HL-60 (cell line): Measurements from ENCODE around the gene VILL.

Source experiments
- DNase-seq, 2 experiments: peaks; one replicate each; pipeline ENCODE4 v3.0.0-alpha.2; 2010 to 2020; ENCODE audit warnings: low read depth in 1 of 2, low spot score in 1 of 2
- H3K27ac ChIP-seq: fragments of 250-450 bp; sonication (Bioruptor Pico); replicated peaks from 2 replicates; pipeline ENCODE4 v1.5.1; 2020; ENCODE audit warnings: mild to moderate bottlenecking, moderate library complexity
- H3K27me3 ChIP-seq: fragments of 250-450 bp; sonication (Bioruptor Pico); 2 replicates; pipeline ENCODE4 v1.5.1; 2021; ENCODE audit warnings: mild to moderate bottlenecking, moderate library complexity; ENCODE audit not compliant: insufficient read depth, poor library complexity, severe bottlenecking
- H3K4me3 ChIP-seq: replicated peaks from 2 replicates; pipeline ENCODE4 v1.5.1; 2011; ENCODE audit warnings: mild to moderate bottlenecking, control low read depth, low read length; ENCODE audit not compliant: insufficient read depth
- GABPA ChIP-seq: IDR thresholded peaks from 2 replicates; pipeline ENCODE4 v1.6.1; 2012; ENCODE audit warnings: low read depth
- POLR2AphosphoS5 ChIP-seq: IDR thresholded peaks from 2 replicates; pipeline ENCODE4 v1.6.1; 2012; ENCODE audit warnings: low read depth
- SPI1 ChIP-seq: IDR thresholded peaks from 2 replicates; pipeline ENCODE4 v1.6.1; 2012; ENCODE audit warnings: low read depth, mild to moderate bottlenecking, borderline replicate concordance
- TF ChIP-seq, protein P1 (sequence below): IDR thresholded peaks from one replicate; pipeline ENCODE4 v1.5.1; 2011; ENCODE audit warnings: low read length, control low read depth, inconsistent platforms; ENCODE audit not compliant: insufficient read depth
- TF ChIP-seq, protein P2 (sequence below): IDR thresholded peaks from 2 replicates; pipeline ENCODE4 v1.6.1; 2012; ENCODE audit warnings: low read depth; ENCODE audit not compliant: insufficient replicate concordance

VILL gene

DNA sequence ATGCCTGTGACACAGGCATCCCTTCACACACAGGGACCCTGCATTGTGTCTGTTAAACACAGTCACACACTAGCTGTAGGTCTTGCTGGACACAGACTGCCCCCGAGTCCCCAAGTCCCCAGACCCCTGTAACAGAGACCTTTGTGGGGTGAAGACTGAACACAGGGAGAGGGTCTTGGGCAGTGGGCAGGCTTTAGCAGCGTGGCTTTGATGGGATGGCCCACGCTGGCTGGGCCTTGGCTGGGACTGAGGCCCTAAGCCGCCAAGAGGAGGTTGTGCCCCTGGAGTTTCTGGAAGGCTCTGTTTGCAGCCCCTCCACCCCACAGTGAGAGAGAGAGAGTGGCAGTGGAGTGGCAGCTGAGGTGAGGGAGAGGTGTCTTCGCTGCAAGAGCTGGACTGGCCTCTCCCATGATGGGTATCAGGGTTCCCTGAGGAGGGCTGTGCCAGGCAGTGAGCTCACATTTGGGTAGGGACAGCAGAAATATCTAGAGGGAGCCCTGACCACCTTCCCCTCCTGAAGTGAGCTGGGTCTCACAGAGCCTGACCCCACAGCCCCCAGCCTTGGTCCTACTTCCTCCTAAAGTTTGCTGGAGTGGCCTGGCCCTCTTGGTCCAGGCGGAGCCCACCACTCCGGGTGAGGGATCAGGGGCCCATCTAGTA lies 635 bp upstream of the VILL start:
- no peak for DNase-seq
- no peak overlapping the region for H3K4me3 ChIP-seq
- no peak overlapping the region for H3K27ac ChIP-seq
- H3K27me3 ChIP-seq = no peaks in the 10 kb centered on the region
- TF ChIP-seq, protein P1, sequence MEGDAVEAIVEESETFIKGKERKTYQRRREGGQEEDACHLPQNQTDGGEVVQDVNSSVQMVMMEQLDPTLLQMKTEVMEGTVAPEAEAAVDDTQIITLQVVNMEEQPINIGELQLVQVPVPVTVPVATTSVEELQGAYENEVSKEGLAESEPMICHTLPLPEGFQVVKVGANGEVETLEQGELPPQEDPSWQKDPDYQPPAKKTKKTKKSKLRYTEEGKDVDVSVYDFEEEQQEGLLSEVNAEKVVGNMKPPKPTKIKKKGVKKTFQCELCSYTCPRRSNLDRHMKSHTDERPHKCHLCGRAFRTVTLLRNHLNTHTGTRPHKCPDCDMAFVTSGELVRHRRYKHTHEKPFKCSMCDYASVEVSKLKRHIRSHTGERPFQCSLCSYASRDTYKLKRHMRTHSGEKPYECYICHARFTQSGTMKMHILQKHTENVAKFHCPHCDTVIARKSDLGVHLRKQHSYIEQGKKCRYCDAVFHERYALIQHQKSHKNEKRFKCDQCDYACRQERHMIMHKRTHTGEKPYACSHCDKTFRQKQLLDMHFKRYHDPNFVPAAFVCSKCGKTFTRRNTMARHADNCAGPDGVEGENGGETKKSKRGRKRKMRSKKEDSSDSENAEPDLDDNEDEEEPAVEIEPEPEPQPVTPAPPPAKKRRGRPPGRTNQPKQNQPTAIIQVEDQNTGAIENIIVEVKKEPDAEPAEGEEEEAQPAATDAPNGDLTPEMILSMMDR = no peak
- no peak for TF ChIP-seq POLR2AphosphoS5
- TF ChIP-seq GABPA = no peak
- TF ChIP-seq, protein P2, sequence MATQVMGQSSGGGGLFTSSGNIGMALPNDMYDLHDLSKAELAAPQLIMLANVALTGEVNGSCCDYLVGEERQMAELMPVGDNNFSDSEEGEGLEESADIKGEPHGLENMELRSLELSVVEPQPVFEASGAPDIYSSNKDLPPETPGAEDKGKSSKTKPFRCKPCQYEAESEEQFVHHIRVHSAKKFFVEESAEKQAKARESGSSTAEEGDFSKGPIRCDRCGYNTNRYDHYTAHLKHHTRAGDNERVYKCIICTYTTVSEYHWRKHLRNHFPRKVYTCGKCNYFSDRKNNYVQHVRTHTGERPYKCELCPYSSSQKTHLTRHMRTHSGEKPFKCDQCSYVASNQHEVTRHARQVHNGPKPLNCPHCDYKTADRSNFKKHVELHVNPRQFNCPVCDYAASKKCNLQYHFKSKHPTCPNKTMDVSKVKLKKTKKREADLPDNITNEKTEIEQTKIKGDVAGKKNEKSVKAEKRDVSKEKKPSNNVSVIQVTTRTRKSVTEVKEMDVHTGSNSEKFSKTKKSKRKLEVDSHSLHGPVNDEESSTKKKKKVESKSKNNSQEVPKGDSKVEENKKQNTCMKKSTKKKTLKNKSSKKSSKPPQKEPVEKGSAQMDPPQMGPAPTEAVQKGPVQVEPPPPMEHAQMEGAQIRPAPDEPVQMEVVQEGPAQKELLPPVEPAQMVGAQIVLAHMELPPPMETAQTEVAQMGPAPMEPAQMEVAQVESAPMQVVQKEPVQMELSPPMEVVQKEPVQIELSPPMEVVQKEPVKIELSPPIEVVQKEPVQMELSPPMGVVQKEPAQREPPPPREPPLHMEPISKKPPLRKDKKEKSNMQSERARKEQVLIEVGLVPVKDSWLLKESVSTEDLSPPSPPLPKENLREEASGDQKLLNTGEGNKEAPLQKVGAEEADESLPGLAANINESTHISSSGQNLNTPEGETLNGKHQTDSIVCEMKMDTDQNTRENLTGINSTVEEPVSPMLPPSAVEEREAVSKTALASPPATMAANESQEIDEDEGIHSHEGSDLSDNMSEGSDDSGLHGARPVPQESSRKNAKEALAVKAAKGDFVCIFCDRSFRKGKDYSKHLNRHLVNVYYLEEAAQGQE = no peak
- no peak for TF ChIP-seq SPI1

DNA sequence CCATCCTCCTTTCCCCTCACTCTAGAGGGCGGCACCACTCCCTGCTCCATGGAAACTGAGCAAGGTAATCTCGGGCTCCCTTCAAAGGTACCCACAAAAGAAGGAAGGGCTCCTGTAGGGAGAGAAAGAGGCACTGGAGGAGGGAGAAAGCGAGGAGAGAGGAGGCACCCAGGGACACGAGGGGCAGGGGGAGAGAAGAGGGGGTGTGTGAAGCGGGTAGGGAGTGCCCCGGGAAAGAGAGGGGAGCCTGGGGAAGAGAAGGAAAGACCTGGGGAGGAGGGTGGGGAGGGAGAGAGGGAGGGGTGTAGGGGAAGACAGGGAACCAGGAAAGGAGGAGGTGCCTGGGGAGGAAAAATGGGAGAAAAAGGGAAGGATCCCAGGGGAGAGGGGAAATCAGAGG lies 523 bp downstream of the VILL start:
- H3K27ac ChIP-seq = no peak overlapping the region
- no peak for TF ChIP-seq POLR2AphosphoS5
- TF ChIP-seq, protein P2 = no peak
- TF ChIP-seq GABPA = no peak
- TF ChIP-seq SPI1 = no peak
- no peaks in the 10 kb centered on the region for H3K27me3 ChIP-seq
- no peak for DNase-seq
- H3K4me3 ChIP-seq = no peak overlapping the region

DNA sequence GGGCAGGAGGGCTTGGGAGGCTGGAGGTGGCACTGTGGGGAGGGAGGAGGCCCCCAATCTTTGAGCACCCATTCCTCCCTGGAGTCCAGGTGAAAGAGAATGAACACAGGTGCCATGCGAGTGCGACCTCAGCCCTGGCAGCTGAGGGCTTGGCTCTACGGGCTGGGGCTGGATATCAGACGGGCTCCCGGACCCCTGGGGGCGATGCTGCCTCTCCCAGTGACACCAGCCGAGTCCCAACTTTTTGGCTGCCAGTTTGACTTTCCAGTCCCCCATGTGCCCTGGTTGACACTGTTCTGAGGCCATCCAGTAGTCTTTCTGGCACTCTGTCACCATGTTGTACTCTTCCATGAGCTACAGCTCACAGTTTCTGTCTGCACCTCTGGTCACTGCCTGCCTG lies 1.2 kb downstream of the VILL start:
- H3K4me3 ChIP-seq = no peak overlapping the region
- TF ChIP-seq GABPA (no peak), SPI1 (no peak), POLR2AphosphoS5 (no peak)
- TF ChIP-seq, protein P1 = no peak
- TF ChIP-seq, protein P2 = no peak
- no peak overlapping the region for H3K27ac ChIP-seq
- H3K27me3 ChIP-seq = no peaks in the 10 kb centered on the region
- no peak for DNase-seq
